ENCODE results near the gene COPS7A.

DNA sequence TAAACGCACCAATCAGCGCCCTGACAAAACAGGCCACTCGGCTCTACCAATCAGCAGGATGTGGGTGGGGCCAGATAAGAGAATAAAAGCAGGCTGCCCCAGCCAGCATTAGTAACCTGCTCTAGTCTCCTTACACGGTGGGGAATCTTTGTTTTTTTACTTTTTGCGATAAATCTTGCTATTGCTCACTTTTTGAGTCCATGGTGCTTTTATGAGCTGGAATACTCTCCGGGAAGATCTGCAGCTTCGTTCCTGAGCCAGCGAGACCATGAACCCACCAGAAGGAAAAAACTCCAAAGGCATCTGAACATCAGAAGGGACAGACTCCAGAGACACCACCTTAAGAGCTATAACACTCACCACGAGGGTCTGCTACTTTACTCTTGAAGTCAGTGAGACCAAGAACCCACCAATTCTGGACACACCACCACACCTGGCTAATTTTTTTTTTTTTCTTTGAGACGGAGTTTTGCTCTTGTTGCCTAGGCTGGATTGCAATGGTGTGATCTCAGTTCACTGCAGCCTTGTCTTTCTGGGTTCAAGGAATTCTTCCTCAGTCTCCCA, 6.9 kb upstream of the COPS7A start:
- TF ChIP-seq, protein P1, sequence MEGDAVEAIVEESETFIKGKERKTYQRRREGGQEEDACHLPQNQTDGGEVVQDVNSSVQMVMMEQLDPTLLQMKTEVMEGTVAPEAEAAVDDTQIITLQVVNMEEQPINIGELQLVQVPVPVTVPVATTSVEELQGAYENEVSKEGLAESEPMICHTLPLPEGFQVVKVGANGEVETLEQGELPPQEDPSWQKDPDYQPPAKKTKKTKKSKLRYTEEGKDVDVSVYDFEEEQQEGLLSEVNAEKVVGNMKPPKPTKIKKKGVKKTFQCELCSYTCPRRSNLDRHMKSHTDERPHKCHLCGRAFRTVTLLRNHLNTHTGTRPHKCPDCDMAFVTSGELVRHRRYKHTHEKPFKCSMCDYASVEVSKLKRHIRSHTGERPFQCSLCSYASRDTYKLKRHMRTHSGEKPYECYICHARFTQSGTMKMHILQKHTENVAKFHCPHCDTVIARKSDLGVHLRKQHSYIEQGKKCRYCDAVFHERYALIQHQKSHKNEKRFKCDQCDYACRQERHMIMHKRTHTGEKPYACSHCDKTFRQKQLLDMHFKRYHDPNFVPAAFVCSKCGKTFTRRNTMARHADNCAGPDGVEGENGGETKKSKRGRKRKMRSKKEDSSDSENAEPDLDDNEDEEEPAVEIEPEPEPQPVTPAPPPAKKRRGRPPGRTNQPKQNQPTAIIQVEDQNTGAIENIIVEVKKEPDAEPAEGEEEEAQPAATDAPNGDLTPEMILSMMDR (IDR thresholded peaks at IDR 0.05), result no peak
- no peak for TF ChIP-seq POLR2A (IDR thresholded peaks at IDR 0.05)

All from body of pancreas (tissue), 4 donors.